Measurements from ENCODE around the gene RAB33B.

Gene RAB33B

GRCh38 chr4:139488442-139488841 is 34.5 kb downstream of the RAB33B start:
- in situ Hi-C loops (cut with MboI; ENCODE audit: low pct_unique_long_range_greater_than_20kb, low sequenced_read_pairs, unreplicated experiment), result no loop called here
- DNase-seq (ENCODE audit: low spot score), result no peak
- TF ChIP-seq, protein P1, sequence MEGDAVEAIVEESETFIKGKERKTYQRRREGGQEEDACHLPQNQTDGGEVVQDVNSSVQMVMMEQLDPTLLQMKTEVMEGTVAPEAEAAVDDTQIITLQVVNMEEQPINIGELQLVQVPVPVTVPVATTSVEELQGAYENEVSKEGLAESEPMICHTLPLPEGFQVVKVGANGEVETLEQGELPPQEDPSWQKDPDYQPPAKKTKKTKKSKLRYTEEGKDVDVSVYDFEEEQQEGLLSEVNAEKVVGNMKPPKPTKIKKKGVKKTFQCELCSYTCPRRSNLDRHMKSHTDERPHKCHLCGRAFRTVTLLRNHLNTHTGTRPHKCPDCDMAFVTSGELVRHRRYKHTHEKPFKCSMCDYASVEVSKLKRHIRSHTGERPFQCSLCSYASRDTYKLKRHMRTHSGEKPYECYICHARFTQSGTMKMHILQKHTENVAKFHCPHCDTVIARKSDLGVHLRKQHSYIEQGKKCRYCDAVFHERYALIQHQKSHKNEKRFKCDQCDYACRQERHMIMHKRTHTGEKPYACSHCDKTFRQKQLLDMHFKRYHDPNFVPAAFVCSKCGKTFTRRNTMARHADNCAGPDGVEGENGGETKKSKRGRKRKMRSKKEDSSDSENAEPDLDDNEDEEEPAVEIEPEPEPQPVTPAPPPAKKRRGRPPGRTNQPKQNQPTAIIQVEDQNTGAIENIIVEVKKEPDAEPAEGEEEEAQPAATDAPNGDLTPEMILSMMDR (IDR thresholded peaks at IDR 0.05; ENCODE audit: extremely low read depth, insufficient read depth, missing control alignments), result no peak

DNA sequence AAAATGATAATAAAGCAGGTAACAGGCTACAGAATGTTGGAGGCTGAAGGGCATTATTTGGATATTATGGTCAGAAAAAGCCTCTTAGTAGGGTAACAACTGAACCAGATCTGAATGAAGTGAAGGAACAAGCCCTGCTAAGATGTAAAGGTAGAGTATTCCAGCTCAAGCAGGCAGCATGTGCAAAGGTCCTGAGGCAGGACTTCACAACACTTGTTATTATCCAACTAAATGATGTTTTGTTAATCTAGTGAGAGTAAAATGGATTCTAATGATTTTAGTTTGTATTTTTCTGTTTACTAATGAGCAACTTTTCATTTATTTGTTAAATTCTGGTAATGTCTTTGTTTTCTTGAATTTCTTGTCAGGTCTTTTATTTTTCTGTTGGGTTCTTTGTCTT is 35.7 kb downstream of the RAB33B start:
- in situ Hi-C loops (cut with MboI; ENCODE audit: low pct_unique_long_range_greater_than_20kb, low sequenced_read_pairs, unreplicated experiment), result no loop called here
- TF ChIP-seq, protein P1 (IDR thresholded peaks at IDR 0.05; ENCODE audit: extremely low read depth, insufficient read depth, missing control alignments), result no peak
- no peak for DNase-seq (ENCODE audit: low spot score)

DNA sequence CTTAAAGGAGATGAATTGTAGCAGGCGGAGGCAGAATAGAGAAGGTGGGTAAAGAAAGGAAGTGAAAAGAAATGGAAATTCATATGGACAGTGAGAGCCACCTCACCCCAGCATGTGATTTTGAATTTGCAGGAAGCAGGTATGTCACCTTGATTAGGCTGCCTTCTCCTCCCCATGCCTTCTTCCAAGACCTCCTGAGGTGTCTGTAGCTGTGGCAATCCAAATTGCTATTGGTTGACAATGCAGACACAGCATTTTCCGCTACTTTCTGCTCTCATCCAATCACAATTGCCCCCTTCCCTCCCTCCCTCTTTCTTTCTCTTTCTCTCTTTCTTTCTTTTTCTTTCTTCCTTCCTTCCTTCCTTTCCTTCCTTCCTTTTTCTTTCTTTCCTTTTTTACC is 38.5 kb downstream of the RAB33B start:
- in situ Hi-C loops (cut with MboI; ENCODE audit: low pct_unique_long_range_greater_than_20kb, low sequenced_read_pairs, unreplicated experiment), result no loop called here
- TF ChIP-seq, protein P1 (IDR thresholded peaks at IDR 0.05; ENCODE audit: extremely low read depth, insufficient read depth, missing control alignments), result no peak
- DNase-seq (ENCODE audit: low spot score), result no peak

DNA sequence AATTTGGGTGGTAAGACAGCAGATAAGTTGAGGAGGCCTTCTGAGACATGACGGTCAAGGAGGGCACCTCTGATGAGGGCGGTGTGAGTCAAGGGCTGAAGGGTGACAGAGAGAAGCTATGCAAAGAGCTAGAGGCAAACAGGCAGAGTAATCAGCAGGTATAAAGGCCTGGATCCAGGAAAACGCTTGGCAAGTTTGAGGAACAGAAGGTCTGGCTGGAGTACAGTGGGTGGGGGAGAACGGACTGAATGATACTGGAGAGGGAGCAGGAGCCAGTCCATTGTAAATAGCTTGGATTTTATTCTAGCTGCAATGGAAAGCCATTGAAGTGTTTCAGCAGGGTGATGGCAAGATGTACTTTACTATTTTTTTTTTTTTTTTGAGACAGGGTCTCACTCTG is 39.3 kb downstream of the RAB33B start:
- TF ChIP-seq, protein P1 (IDR thresholded peaks at IDR 0.05; ENCODE audit: extremely low read depth, insufficient read depth, missing control alignments), result no peak
- in situ Hi-C loops (cut with MboI; ENCODE audit: low pct_unique_long_range_greater_than_20kb, low sequenced_read_pairs, unreplicated experiment), result no loop called here
- DNase-seq (ENCODE audit: low spot score), result no peak

- in situ Hi-C loops (cut with MboI; ENCODE audit: low pct_unique_long_range_greater_than_20kb, low sequenced_read_pairs, unreplicated experiment), result no loop called here
- TF ChIP-seq, protein P1 (IDR thresholded peaks at IDR 0.05; ENCODE audit: extremely low read depth, insufficient read depth, missing control alignments), result no peak
- DNase-seq (ENCODE audit: low spot score), result no peak
Observed at GRCh38 chr4:139499186-139499585, 45.3 kb downstream of the RAB33B start.

- TF ChIP-seq, protein P1 (IDR thresholded peaks at IDR 0.05; ENCODE audit: extremely low read depth, insufficient read depth, missing control alignments), result no peak
- DNase-seq (ENCODE audit: low spot score), result no peak
- in situ Hi-C loops (cut with MboI; ENCODE audit: low pct_unique_long_range_greater_than_20kb, low sequenced_read_pairs, unreplicated experiment), result no loop called here
Observed at GRCh38 chr4:139501117-139501516, 47.2 kb downstream of the RAB33B start.

- in situ Hi-C loops (cut with MboI; ENCODE audit: low pct_unique_long_range_greater_than_20kb, low sequenced_read_pairs, unreplicated experiment), result no loop called here
- TF ChIP-seq, protein P1 (IDR thresholded peaks at IDR 0.05; ENCODE audit: extremely low read depth, insufficient read depth, missing control alignments), result no peak
- no peak for DNase-seq (ENCODE audit: low spot score)
Observed at GRCh38 chr4:139501527-139501926, 47.6 kb downstream of the RAB33B start.

Measured in GM13977 (cell line).